WI38 (cell line): ENCODE results near the gene CACNG6.

Source experiments
- H3K4me3 ChIP-seq: 2 replicates; pipeline ENCODE4 v1.5.1; 2011; ENCODE audit warnings: low read depth, mild to moderate bottlenecking, control low read depth, low read length
- TF ChIP-seq, protein P1 (sequence below): IDR thresholded peaks from 2 replicates; pipeline ENCODE4 v1.5.1; 2012; ENCODE audit warnings: low read depth, mild to moderate bottlenecking, control low read depth, low read length

Gene CACNG6

DNA sequence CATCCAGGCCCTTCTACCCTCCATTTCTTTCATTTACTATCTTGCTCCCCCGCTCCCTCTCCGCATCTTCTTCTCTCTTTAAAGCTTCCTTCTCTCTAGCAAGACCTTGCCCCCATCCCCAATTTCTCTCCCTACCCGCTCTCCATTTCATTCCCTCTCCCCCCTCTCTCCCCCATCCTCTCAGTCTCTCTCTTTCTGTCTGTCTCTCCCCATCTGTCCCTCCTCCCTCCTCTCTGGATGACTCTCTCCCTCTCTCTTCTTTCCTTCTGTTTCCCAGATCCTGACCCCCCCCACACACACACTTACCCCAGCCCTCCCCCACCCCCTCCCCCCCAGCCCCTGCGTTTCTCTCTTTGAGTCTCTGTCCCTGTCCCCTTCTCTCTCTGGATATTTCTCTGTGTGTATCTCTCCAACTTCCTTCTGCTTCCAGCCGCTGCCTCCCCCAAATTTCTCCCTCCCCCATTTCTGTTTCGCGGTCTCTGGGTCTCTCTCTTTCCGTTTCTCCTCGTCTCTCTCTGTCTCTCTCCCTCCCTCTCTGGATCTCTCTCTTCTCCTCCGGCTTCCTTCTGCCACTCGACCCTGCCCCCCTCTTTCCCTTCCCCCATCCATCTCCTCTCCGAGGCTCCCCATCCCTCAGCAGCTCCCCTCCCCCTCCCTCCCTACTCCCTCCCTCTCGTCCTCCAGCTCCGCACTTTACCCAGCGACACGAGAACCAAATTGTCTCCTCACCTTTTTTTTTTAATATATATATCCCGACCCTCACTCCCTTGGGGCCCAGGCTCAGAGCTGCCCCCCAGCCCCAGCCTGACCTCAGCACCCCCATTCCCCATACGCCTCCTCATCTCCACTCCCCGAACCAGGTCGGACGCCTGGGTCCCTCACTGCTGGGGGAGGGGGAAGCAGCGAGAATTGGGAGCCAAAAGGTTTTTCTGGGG, 32.3 kb upstream of the CACNG6 start:
- no peak overlapping the region for H3K4me3 ChIP-seq

DNA sequence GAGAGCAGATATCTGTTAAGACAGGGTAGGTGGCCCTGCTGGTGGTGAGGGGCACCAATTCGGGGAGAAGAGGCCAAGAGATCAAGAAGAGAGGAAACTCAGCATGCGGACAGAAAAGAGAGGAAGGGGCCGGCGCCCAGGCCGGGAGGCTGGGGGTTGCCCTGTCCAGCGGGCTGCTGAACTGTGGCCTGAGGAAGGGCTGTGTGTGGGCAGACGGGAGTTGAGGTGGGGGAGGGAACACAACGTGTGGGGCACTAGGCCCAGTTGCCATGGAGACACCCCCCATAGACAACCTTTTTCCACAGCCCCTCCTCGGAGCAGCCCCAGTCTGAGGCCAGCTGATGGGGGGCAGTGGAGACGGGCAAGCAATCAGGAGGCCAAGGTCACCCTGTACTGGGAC, 31.2 kb upstream of the CACNG6 start:
- TF ChIP-seq, protein P1, sequence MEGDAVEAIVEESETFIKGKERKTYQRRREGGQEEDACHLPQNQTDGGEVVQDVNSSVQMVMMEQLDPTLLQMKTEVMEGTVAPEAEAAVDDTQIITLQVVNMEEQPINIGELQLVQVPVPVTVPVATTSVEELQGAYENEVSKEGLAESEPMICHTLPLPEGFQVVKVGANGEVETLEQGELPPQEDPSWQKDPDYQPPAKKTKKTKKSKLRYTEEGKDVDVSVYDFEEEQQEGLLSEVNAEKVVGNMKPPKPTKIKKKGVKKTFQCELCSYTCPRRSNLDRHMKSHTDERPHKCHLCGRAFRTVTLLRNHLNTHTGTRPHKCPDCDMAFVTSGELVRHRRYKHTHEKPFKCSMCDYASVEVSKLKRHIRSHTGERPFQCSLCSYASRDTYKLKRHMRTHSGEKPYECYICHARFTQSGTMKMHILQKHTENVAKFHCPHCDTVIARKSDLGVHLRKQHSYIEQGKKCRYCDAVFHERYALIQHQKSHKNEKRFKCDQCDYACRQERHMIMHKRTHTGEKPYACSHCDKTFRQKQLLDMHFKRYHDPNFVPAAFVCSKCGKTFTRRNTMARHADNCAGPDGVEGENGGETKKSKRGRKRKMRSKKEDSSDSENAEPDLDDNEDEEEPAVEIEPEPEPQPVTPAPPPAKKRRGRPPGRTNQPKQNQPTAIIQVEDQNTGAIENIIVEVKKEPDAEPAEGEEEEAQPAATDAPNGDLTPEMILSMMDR, result no peak
- no peak overlapping the region for H3K4me3 ChIP-seq

More for the DNA sequence above, 32.3 kb upstream of the CACNG6 start:
- TF ChIP-seq, protein P1, result no peak

DNA sequence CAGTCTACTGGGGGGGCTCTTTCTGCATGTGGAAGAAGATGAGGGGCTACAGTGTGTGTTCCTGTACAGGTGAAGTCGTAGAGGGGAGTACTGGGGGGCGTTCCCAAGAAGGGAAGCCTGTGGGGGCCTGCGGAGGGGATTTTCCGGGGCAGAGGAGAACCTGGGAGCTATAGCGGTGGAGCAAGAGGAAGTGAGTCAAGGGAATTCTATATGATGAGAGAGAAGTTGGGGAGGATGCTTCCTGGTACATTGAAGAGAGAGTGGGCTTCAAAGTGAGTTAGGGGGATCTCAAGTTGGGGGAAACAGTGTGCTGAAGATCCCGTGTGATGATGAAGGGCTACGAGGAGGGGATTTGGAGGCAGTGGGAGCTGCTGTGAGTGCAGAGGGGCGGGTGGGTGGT, 30.6 kb upstream of the CACNG6 start:
- TF ChIP-seq, protein P1, result no peak

DNA sequence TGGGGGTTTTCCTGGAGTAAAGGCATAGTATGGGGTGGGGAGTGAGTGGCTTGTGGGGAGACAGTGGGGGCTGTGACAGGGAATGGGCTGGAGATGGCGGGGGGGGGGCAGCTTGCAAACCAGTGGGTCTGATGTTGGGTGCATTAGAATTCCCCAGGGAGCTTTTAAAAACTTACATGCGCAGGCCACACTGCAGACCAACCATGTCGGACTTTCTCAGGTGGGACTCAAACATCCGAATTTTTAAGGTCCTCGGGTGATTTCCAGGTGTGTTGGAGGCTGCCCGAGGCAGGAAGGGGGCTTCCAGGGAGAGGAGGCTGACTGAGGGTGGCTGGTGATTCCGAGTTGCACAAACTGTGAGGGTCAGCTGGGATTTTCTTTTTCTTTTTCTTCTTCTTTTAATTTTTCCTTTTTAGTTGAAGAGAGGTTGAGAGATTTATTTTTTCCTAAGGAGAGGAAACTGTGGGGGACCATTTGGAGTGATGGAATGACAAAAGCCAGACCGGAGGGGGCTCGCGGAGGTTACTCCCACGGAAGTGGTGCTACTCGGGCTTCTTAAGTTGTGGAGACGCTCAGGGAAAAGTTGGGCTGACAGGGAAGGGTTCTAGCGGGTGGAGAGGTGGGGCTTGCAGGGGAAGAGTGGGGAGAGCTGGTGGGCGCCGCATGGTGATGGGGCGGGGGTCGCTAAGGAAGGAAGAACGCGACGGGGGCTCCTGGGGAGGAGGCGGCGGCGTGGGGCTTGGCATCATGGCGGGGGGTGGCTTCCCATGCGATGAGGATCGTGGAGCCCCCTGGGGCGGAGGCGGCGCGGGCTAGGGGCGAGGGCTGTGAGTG, 29.7 kb upstream of the CACNG6 start:
- no peak overlapping the region for H3K4me3 ChIP-seq
- TF ChIP-seq, protein P1, result no peak

More for the DNA sequence above, 30.6 kb upstream of the CACNG6 start:
- H3K4me3 ChIP-seq, result no peak overlapping the region

DNA sequence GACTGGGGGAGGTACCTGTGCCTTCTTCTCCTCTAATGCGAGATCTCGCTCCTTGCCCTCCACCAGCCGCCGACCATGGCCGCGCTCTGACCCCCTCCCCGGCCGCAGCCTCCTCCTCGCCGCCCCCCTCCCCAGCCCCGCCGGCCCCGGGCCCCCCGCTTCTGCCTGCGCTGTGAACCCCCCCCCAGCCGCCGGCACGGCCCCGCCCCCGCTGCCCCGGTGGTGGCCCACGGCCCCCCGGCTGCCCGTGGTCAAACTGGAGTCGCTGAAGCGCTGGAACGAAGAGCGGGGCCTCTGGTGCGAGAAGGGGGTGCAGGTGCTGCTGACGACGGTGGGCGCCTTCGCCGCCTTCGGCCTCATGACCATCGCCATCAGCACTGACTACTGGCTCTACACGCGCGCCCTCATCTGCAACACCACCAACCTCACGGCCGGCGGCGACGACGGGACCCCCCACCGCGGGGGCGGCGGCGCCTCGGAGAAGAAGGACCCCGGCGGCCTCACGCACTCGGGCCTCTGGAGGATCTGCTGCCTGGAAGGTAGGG, 28.5 kb upstream of the CACNG6 start, which contains the start of gene CACNG8:
CACNG8 (plus strand) TSS at position 51 of the 545 bp plus-strand sequence.
- H3K4me3 ChIP-seq, result no peak within 1 kb of the TSS
- TF ChIP-seq, protein P1, result no peak

DNA sequence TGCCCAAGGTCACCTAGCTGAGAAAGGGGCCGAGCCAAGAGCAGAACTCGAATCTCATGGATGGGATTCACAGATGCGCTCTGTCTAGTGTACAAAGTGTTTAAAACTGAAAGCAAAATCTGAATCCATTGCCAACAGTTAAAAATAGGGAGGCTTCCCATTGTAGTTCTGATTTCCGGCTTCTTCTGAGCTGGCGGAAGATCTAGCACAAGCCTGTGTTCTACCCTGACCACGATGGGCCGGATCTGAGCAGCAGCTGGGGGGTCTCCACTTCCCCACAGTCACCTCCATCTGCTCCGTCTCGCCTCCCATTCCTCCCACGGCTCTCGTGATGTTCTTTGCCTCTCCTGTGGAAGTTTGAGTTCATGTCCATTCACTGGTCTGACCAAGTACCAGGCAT, 26.3 kb upstream of the CACNG6 start:
- TF ChIP-seq, protein P1, result no peak
- peak overlapping the region; percentile 35; the same call in 1 of the 2 replicates for H3K4me3 ChIP-seq
